ENCODE data around the gene AMZ2.
"Not testable (repeated sequence)": the region's sequence is repeated elsewhere in the genome, so short reads cannot be mapped to it uniquely, and the experiment has no call there.

The AMZ2 gene

DNA sequence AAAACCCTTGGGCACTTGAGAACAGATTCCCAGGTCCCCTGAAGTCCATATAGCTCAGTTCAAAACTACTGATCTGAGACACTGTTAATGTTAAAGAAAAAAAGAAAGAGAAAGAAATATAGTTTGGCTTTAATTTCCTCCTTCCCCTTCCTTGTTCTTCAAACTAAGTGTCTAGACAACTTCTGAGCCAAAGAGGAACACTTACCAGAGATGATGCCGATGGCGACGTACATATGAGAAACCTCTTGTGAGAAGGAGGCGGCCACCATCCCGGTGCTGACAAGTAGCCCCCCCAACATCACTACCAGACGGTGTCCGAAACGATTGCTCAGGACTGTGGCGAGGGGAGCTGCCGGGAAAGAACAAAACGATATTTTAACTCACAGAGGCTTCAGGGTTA, 25.9 kb downstream of the AMZ2 start:
- in situ Hi-C loops (cut with HindIII; ENCODE audit: low sequenced_read_pairs): no loop called here
- no peak for DNase-seq (ENCODE audit: low read depth, low spot score)
- H3K4me3 ChIP-seq (ENCODE audit: low read depth, low read length): no peak overlapping the region
- TF ChIP-seq, protein P1, sequence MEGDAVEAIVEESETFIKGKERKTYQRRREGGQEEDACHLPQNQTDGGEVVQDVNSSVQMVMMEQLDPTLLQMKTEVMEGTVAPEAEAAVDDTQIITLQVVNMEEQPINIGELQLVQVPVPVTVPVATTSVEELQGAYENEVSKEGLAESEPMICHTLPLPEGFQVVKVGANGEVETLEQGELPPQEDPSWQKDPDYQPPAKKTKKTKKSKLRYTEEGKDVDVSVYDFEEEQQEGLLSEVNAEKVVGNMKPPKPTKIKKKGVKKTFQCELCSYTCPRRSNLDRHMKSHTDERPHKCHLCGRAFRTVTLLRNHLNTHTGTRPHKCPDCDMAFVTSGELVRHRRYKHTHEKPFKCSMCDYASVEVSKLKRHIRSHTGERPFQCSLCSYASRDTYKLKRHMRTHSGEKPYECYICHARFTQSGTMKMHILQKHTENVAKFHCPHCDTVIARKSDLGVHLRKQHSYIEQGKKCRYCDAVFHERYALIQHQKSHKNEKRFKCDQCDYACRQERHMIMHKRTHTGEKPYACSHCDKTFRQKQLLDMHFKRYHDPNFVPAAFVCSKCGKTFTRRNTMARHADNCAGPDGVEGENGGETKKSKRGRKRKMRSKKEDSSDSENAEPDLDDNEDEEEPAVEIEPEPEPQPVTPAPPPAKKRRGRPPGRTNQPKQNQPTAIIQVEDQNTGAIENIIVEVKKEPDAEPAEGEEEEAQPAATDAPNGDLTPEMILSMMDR (IDR thresholded peaks at IDR 0.05; ENCODE audit: low read depth, low read length): no peak

DNA sequence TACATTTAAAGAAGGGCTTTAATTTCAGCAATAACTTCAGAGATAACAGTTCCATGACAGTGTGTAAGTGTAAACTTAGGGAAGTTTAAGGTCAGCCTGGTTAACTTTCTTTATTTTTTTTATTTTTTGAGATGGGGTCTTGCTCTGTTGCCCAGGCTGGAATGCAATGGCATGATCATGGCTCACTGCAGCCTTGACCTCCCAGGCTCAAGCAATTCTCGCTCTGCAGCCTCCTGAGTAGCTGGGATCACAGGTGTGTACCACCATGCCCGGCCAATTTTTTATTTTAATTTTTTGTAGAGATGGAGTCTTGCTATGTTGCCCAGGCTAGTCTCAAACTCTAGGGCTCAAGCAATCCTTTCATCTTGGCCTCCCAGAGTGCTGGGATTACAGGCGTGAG, 28.5 kb downstream of the AMZ2 start:
- in situ Hi-C loops (cut with HindIII; ENCODE audit: low sequenced_read_pairs); H3K4me3 ChIP-seq (ENCODE audit: low read depth, low read length); DNase-seq (ENCODE audit: low read depth, low spot score): not testable (repeated sequence)

DNA sequence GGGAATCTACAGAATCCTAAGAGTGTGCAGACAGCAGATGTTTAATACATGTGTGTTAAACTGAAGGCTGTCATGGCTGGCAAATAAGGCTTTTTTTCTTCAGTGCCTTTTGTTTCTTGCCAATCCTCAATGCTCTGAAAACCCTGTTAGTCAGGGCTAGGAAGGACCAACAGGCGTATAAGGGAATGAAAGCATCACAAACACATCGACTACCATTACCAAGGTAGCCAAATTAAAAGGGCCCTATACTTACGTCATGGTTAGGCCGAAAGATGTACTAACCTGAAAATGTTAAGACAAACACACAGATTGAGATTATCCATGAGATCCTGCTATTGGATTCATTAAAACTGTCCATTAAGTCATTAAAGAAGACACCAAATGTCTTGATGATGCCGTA, 30.0 kb downstream of the AMZ2 start:
- no peak overlapping the region for H3K4me3 ChIP-seq (ENCODE audit: low read depth, low read length)
- TF ChIP-seq, protein P1 (IDR thresholded peaks at IDR 0.05; ENCODE audit: low read depth, low read length): no peak
- no peak for DNase-seq (ENCODE audit: low read depth, low spot score)
- in situ Hi-C loops (cut with HindIII; ENCODE audit: low sequenced_read_pairs): no loop called here

DNA sequence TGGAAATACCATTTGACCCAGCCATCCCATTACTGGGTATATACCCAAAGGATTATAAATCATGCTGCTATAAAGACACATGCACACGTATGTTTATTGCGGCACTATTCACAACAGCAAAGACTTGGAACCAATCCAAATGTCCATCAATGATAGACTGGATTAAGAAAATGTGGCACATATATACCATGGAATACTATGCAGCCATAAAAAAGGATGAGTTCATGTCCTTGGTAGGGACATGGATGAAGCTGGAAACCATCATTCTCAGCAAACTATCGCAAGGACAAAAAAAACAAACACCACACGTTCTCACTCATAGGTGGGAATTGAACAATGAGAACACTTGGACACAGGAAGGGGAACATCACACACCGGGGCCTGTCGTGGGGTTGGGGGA, 34.1 kb downstream of the AMZ2 start:
- H3K4me3 ChIP-seq (ENCODE audit: low read depth, low read length); in situ Hi-C loops (cut with HindIII; ENCODE audit: low sequenced_read_pairs); DNase-seq (ENCODE audit: low read depth, low spot score): not testable (repeated sequence)

DNA sequence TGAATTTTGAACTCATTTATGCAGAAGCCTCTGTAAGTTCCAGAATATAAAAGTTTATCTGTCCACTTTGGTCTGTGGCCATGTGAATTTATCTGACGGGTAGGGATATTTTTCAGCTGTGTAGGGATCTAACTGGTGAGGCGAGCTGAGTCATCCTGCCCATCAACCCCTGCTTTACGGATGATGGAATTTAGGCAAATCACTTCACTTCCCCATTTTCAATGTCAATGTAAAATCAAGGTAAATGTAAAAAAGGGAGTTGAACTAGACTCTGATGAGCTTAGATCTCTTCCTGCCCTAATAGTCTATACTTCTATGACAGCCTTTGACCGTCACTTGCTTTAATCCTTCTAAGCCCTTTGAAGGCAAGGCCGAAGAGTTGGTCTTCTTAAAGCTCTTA, 40.5 kb downstream of the AMZ2 start:
- in situ Hi-C loops (cut with HindIII; ENCODE audit: low sequenced_read_pairs): no loop called here
- TF ChIP-seq, protein P1 (IDR thresholded peaks at IDR 0.05; ENCODE audit: low read depth, low read length): no peak
- no peak for DNase-seq (ENCODE audit: low read depth, low spot score)
- H3K4me3 ChIP-seq (ENCODE audit: low read depth, low read length): no peak overlapping the region

DNA sequence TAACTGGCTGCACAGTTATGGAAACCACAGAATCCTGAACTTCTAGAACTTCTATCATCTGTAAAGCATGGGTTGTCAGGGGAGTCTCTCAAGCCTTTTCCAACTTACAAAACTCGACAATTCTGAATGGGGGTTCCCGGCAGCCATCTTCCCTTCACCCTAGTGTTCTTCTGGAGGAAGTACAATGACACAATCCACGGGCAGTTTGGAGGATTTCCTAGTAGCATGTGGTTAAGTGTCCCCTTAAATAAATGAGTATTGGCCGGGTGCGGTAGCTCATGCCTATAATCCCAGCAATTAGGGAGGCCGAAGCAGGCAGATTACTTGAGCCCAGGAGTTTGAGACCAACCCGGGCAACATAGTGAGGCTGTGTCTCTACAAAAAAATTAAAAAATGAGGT, 41.0 kb downstream of the AMZ2 start:
- DNase-seq (ENCODE audit: low read depth, low spot score): no peak
- H3K4me3 ChIP-seq (ENCODE audit: low read depth, low read length): no peak overlapping the region
- TF ChIP-seq, protein P1 (IDR thresholded peaks at IDR 0.05; ENCODE audit: low read depth, low read length): no peak
- in situ Hi-C loops (cut with HindIII; ENCODE audit: low sequenced_read_pairs): no loop called here

DNA sequence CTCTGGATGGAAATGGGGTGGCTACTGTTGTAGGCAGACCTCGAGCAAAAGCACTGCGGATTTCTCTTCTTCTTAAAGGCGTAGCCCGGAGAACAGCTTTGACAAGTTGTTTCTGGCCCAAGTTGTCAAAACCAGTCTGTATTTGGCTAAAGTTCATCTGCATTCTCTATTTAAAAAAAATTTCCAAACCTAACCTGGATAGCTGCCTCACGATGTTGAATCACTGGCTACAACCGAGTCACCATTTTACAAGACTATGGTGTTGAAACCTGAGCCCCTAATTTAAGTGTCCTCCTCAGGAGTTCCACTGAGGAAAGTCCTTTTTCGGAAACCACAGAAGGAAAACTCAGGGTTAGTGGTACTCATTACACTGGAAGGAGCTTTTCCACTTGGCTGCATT, 41.6 kb downstream of the AMZ2 start:
- no peak for DNase-seq (ENCODE audit: low read depth, low spot score)
- in situ Hi-C loops (cut with HindIII; ENCODE audit: low sequenced_read_pairs): no loop called here

DNA sequence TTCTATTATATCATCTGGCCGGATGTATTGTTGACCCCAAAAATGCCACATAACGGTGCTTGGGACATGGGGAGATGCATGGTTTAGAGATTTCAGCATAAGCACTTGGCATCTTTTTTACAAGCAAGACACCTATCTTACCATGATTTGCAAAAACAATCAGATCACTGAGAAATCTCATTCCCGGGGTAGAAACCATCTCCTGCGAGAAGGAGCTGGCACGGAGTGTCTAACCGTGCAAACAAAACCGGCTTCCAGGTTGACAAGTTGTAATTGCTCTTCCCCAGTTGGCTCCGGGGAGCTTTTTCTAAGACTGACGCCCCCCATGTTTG, 42.1 kb downstream of the AMZ2 start:
- peak overlapping the region; percentile 50 for H3K4me3 ChIP-seq (ENCODE audit: low read depth, low read length)
- TF ChIP-seq, protein P1 (IDR thresholded peaks at IDR 0.05; ENCODE audit: low read depth, low read length): no peak
- no peak for DNase-seq (ENCODE audit: low read depth, low spot score)
- in situ Hi-C loops (cut with HindIII; ENCODE audit: low sequenced_read_pairs): no loop called here

More for the DNA sequence above, 41.6 kb downstream of the AMZ2 start:
- H3K4me3 ChIP-seq (ENCODE audit: low read depth, low read length): peak overlapping the region; percentile 50
- TF ChIP-seq, protein P1 (IDR thresholded peaks at IDR 0.05; ENCODE audit: low read depth, low read length): no peak

Data from astrocyte of the spinal cord (primary cell).